ENCODE data around the gene TICAM1.
"Not testable (repeated sequence)": the region's sequence is repeated elsewhere in the genome, so short reads cannot be mapped to it uniquely, and the experiment has no call there.

The TICAM1 gene

GRCh38 chr19:4780860-4781259, 50.7 kb downstream of the TICAM1 start:
- H3K27ac Mint-ChIP-seq, result no peak overlapping the region
- H3K27me3 Mint-ChIP-seq, result peaks cover 8 to 14% of the 10 kb centered on the region in 2 donors
- no peaks in the 10 kb centered on the region for H3K4me1 Mint-ChIP-seq
- H3K9me3 Mint-ChIP-seq, result peaks cover 0 to 1% of the 10 kb centered on the region in 2 donors
- DNase-seq, result no peak
- H3K4me3 Mint-ChIP-seq, result no peak overlapping the region
- no peak for ATAC-seq (replicated peaks)
- H3K36me3 Mint-ChIP-seq, result peaks cover 2 to 3% of the 10 kb centered on the region in 2 donors

GRCh38 chr19:4778124-4778523, 53.4 kb downstream of the TICAM1 start:
- H3K27ac Mint-ChIP-seq, result peak overlapping the region; percentile 66
- not testable (repeated sequence) for H3K9me3 Mint-ChIP-seq; DNase-seq; H3K36me3 Mint-ChIP-seq; ATAC-seq (replicated peaks); H3K4me3 Mint-ChIP-seq
- peaks cover 5 to 11% of the 10 kb centered on the region in 2 donors for H3K4me1 Mint-ChIP-seq
- peaks cover 25 to 26% of the 10 kb centered on the region in 2 donors for H3K27me3 Mint-ChIP-seq

- peaks cover 0 to 1% of the 10 kb centered on the region in 2 donors for H3K9me3 Mint-ChIP-seq
- no peak overlapping the region for H3K27ac Mint-ChIP-seq
- ATAC-seq (replicated peaks) (no peak), DNase-seq (no peak)
- no peak overlapping the region for H3K4me3 Mint-ChIP-seq
- H3K27me3 Mint-ChIP-seq, result peaks cover 37 to 39% of the 10 kb centered on the region in 2 donors
- peaks cover 2% of the 10 kb centered on the region in 2 donors for H3K36me3 Mint-ChIP-seq
- H3K4me1 Mint-ChIP-seq, result peaks cover 6 to 14% of the 10 kb centered on the region in 2 donors
Observed at GRCh38 chr19:4776436-4777211, 54.9 kb downstream of the TICAM1 start.

- peaks cover 6 to 14% of the 10 kb centered on the region in 2 donors for H3K4me1 Mint-ChIP-seq
- peaks cover 34 to 39% of the 10 kb centered on the region in 2 donors for H3K27me3 Mint-ChIP-seq
- DNase-seq (no peak), ATAC-seq (replicated peaks) (no peak)
- H3K36me3 Mint-ChIP-seq, result peaks cover 0 to 2% of the 10 kb centered on the region in 2 donors
- no peak overlapping the region for H3K27ac Mint-ChIP-seq
- peaks cover 0 to 1% of the 10 kb centered on the region in 2 donors for H3K9me3 Mint-ChIP-seq
- H3K4me3 Mint-ChIP-seq, result no peak overlapping the region
Observed at GRCh38 chr19:4775627-4776152, 55.8 kb downstream of the TICAM1 start.

- peaks cover 34 to 39% of the 10 kb centered on the region in 2 donors for H3K27me3 Mint-ChIP-seq
- H3K9me3 Mint-ChIP-seq, result peaks cover 0 to 3% of the 10 kb centered on the region in 2 donors
- peaks cover 6 to 20% of the 10 kb centered on the region in 2 donors for H3K4me1 Mint-ChIP-seq
- peaks cover 0 to 2% of the 10 kb centered on the region in 2 donors for H3K36me3 Mint-ChIP-seq
- no peak overlapping the region for H3K4me3 Mint-ChIP-seq
- DNase-seq (no peak), ATAC-seq (replicated peaks) (peak; percentile 48 to 56)
- H3K27ac Mint-ChIP-seq, result no peak overlapping the region
Observed at GRCh38 chr19:4774136-4774535, 57.4 kb downstream of the TICAM1 start.

- ATAC-seq (replicated peaks) (no peak), DNase-seq (no peak)
- H3K36me3 Mint-ChIP-seq, result peaks cover 0 to under 1% of the 10 kb centered on the region in 2 donors
- H3K4me3 Mint-ChIP-seq, result no peak overlapping the region
- H3K27me3 Mint-ChIP-seq, result peaks cover 36 to 43% of the 10 kb centered on the region in 2 donors
- H3K27ac Mint-ChIP-seq, result no peak overlapping the region
- H3K9me3 Mint-ChIP-seq, result peaks cover 0 to 2% of the 10 kb centered on the region in 2 donors
- H3K4me1 Mint-ChIP-seq, result peaks cover 6 to 21% of the 10 kb centered on the region in 2 donors
Observed at GRCh38 chr19:4773047-4773640, 58.4 kb downstream of the TICAM1 start.

- H3K4me3 Mint-ChIP-seq, result no peak overlapping the region
Observed at GRCh38 chr19:4772566-4772965, 58.9 kb downstream of the TICAM1 start.

GRCh38 chr19:4768934-4769777, 62.4 kb downstream of the TICAM1 start:
- ATAC-seq (replicated peaks), result peak; percentile 53 to 56
- no peak overlapping the region for H3K27ac Mint-ChIP-seq
- peaks cover 48 to 57% of the 10 kb centered on the region in 2 donors for H3K27me3 Mint-ChIP-seq
- peaks cover 0 to 1% of the 10 kb centered on the region in 2 donors for H3K9me3 Mint-ChIP-seq
- peaks cover 6 to 17% of the 10 kb centered on the region in 2 donors for H3K4me1 Mint-ChIP-seq
- no peaks in the 10 kb centered on the region for H3K36me3 Mint-ChIP-seq
- DNase-seq, result peak; percentile 56
- H3K4me3 Mint-ChIP-seq, result no peak overlapping the region

More at GRCh38 chr19:4772566-4772965, 58.9 kb downstream of the TICAM1 start:
- peaks cover 6 to 21% of the 10 kb centered on the region in 2 donors for H3K4me1 Mint-ChIP-seq
- peaks cover 42 to 49% of the 10 kb centered on the region in 2 donors for H3K27me3 Mint-ChIP-seq
- H3K9me3 Mint-ChIP-seq, result peaks cover 0 to 1% of the 10 kb centered on the region in 2 donors
- no peak overlapping the region for H3K27ac Mint-ChIP-seq
- no peak for ATAC-seq (replicated peaks)
- no peaks in the 10 kb centered on the region for H3K36me3 Mint-ChIP-seq
- DNase-seq, result no peak

All from stimulated activated naive B cell treated with anti-CD40 and anti-IgM and Interleukin-4, amounts not matched to agents 10 μg/mL and 1 μg/mL and 100 μg/mL, for 72 hours (primary cell).